ENCODE data around the gene ZIM2.

ZIM2 gene

GRCh38 chr19:56769650-56770049, 70.9 kb downstream of the ZIM2 start:
- POLR2A ChIA-PET (ENCODE audit: low non-redundant PET): no interaction called here
- H3K27ac ChIP-seq: no peak overlapping the region
- TF ChIP-seq CTCF (conservative IDR thresholded peaks at IDR 0.05; ENCODE audit: low read depth): no peak
- CTCF ChIA-PET: no interaction called here
- no peak for DNase-seq (ENCODE audit: low spot score)

- POLR2A ChIA-PET (ENCODE audit: low non-redundant PET): no interaction called here
- no peak overlapping the region for H3K27ac ChIP-seq
- CTCF ChIA-PET: no interaction called here
- TF ChIP-seq CTCF (conservative IDR thresholded peaks at IDR 0.05; ENCODE audit: low read depth): no peak
- DNase-seq (ENCODE audit: low spot score): no peak
These were observed 75.4 kb downstream of the ZIM2 start for GRCh38 chr19:56765137-56765536.

- CTCF ChIA-PET: no interaction called here
- no peak overlapping the region for H3K27ac ChIP-seq
- POLR2A ChIA-PET (ENCODE audit: low non-redundant PET): no interaction called here
- DNase-seq (ENCODE audit: low spot score): no peak
- TF ChIP-seq CTCF (conservative IDR thresholded peaks at IDR 0.05; ENCODE audit: low read depth): no peak
These were observed 76.3 kb downstream of the ZIM2 start for GRCh38 chr19:56764196-56764695.

GRCh38 chr19:56760842-56761241, 79.7 kb downstream of the ZIM2 start:
- ChIA-PET CTCF (no interaction called here), POLR2A (ENCODE audit: low non-redundant PET) (no interaction called here)
- no peak overlapping the region for H3K27ac ChIP-seq
- TF ChIP-seq CTCF (conservative IDR thresholded peaks at IDR 0.05; ENCODE audit: low read depth): no peak
- no peak for DNase-seq (ENCODE audit: low spot score)

- DNase-seq (ENCODE audit: low spot score): no peak
- H3K27ac ChIP-seq: no peak overlapping the region
- ChIA-PET POLR2A (ENCODE audit: low non-redundant PET) (no interaction called here), CTCF (no interaction called here)
- no peak for TF ChIP-seq CTCF (conservative IDR thresholded peaks at IDR 0.05; ENCODE audit: low read depth)
These were observed 81.0 kb downstream of the ZIM2 start for GRCh38 chr19:56759531-56759930.

GRCh38 chr19:56751078-56751489, 89.4 kb downstream of the ZIM2 start:
- CTCF ChIA-PET: no interaction called here
- DNase-seq (ENCODE audit: low spot score): no peak
- H3K27ac ChIP-seq: no peak overlapping the region
- TF ChIP-seq CTCF (conservative IDR thresholded peaks at IDR 0.05; ENCODE audit: low read depth): no peak
- POLR2A ChIA-PET (ENCODE audit: low non-redundant PET): no interaction called here

- no peak overlapping the region for H3K27ac ChIP-seq
- ChIA-PET CTCF (no interaction called here), POLR2A (ENCODE audit: low non-redundant PET) (no interaction called here)
- no peak for DNase-seq (ENCODE audit: low spot score)
- no peak for TF ChIP-seq CTCF (conservative IDR thresholded peaks at IDR 0.05; ENCODE audit: low read depth)
These were observed 89.9 kb downstream of the ZIM2 start for GRCh38 chr19:56750658-56751057.

Measured in RWPE1 (cell line).